IPS-18a (cell line): ENCODE data around the gene GLT6D1.

Source experiments
- H3K27ac ChIP-seq: one replicate; pipeline ENCODE4 v1.5.1; 2013; ENCODE audit warnings: low read length
- H3K27me3 ChIP-seq: one replicate; pipeline ENCODE4 v1.6.1; 2013; ENCODE audit warnings: mild to moderate bottlenecking, low read length; ENCODE audit not compliant: control insufficient read depth, insufficient read depth
- H3K36me3 ChIP-seq: one replicate; pipeline ENCODE4 v1.6.1; 2013; ENCODE audit warnings: low read depth, low read length; ENCODE audit not compliant: control insufficient read depth
- H3K4me1 ChIP-seq: one replicate; pipeline ENCODE4 v1.6.1; 2013; ENCODE audit warnings: low read depth, low read length; ENCODE audit not compliant: control insufficient read depth
- H3K4me3 ChIP-seq: one replicate; pipeline ENCODE4 v1.5.1; 2013; ENCODE audit warnings: low read length
- H3K9ac ChIP-seq: one replicate; pipeline ENCODE4 v1.6.1; 2013; ENCODE audit warnings: mild to moderate bottlenecking, low read length, moderate library complexity
- H3K9me3 ChIP-seq: one replicate; pipeline ENCODE4 v1.6.1; 2013; ENCODE audit warnings: low read depth, low read length; ENCODE audit not compliant: control insufficient read depth

GLT6D1 gene

DNA sequence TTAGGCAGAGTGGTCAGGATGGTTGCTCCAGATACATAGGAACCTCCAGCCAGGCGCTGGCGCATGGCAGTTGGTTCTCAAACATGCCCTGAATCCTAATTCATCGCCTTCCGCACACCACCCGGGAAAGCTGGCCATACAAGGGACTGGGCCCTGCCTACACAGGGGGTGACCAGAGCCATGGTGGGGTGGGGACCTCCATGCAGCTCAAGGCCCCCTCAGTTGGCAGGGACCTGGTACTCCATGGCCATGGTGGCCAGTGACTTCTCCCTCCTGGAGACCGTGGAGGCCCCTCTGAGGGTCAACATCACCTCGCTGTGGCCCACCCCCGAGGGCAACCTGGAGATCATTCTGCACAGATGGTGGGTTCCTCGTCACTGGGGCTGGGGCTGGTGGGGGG lies 51.0 kb downstream of the GLT6D1 start:
- Histone ChIP-seq H3K9me3 (no peaks in the 10 kb centered on the region), H3K27ac (no peak overlapping the region), H3K36me3 (no peaks in the 10 kb centered on the region), H3K4me3 (no peak overlapping the region), H3K4me1 (no peaks in the 10 kb centered on the region), H3K27me3 (no peaks in the 10 kb centered on the region), H3K9ac (no peak overlapping the region)

DNA sequence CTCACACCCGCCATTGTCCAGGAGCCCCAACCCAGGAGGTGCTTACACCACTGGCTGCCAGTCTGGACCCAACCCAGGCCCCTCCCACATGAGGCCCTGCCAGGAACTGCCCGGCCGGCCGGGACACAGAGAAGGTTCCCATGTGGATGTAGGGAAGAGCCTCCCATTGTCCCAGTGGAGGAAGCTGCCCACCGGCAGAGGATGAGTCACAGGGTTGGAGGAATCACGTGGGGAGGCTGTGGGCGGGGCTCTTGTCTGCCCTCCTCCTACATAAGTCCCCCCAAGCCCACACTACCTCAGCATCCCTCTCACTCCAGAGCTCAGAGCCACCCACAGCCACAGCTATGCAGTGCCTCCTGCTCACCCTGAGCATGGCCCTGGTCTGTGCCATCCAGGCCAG lies 51.7 kb downstream of the GLT6D1 start:
- H3K9me3 ChIP-seq = no peaks in the 10 kb centered on the region
- no peaks in the 10 kb centered on the region for H3K4me1 ChIP-seq
- no peak overlapping the region for H3K9ac ChIP-seq
- H3K36me3 ChIP-seq = no peaks in the 10 kb centered on the region
- H3K27me3 ChIP-seq = no peaks in the 10 kb centered on the region
- no peak overlapping the region for H3K27ac ChIP-seq
- no peak overlapping the region for H3K4me3 ChIP-seq

GRCh38 chr9:135586601-135587109 lies 52.7 kb downstream of the GLT6D1 start:
- Histone ChIP-seq H3K9ac (no peak overlapping the region), H3K27ac (no peak overlapping the region), H3K4me1 (no peaks in the 10 kb centered on the region), H3K27me3 (no peaks in the 10 kb centered on the region), H3K9me3 (no peaks in the 10 kb centered on the region), H3K36me3 (no peaks in the 10 kb centered on the region), H3K4me3 (no peak overlapping the region)

DNA sequence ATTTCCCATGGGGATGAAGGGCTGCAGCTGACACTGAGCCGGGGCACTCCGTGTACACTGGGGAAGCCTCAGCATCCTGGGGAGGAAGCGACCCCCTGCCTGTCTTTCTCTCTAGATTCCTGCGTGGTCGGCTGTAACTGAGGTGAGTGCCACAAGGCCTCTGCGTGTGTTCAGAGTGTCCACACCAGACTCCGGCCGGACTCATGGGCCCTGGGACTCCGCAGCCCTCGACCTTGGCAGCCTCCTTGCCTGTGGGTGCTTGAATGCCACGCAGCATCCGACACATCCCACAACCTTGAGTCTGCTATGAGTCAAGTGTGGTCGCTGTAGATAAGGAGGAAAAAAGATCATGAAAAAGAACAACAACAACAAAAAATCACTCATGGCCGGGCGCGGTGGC lies 54.4 kb downstream of the GLT6D1 start:
- Histone ChIP-seq H3K27me3 (no peaks in the 10 kb centered on the region), H3K36me3 (no peaks in the 10 kb centered on the region), H3K4me3 (no peak overlapping the region), H3K27ac (no peak overlapping the region), H3K4me1 (no peaks in the 10 kb centered on the region), H3K9me3 (no peaks in the 10 kb centered on the region), H3K9ac (no peak overlapping the region)

DNA sequence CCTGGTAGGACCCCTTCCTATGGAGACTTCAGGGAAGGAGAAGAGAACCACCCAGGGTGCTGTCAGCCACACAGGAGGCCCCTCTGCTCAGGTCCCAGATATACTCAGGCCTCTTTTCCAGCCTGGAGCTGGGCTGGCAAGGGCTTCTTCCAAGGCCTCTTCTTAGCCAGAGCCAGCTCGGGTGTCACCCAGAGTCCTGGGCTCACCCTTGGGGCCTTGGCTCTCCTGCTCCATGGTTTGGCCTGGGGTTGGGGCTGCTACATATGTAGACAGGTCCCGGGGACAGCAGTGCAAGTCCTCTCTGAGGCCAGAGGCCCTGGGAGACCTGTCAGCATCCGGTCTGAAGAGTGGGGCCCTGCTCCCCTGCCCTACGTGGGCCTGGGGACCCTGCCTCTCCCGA lies 55.0 kb downstream of the GLT6D1 start:
- H3K27me3 ChIP-seq = no peaks in the 10 kb centered on the region
- no peak overlapping the region for H3K9ac ChIP-seq
- no peaks in the 10 kb centered on the region for H3K36me3 ChIP-seq
- H3K4me1 ChIP-seq = no peaks in the 10 kb centered on the region
- H3K4me3 ChIP-seq = no peak overlapping the region
- no peaks in the 10 kb centered on the region for H3K9me3 ChIP-seq
- H3K27ac ChIP-seq = no peak overlapping the region

- no peaks in the 10 kb centered on the region for H3K9me3 ChIP-seq
- H3K27ac ChIP-seq = no peak overlapping the region
- H3K4me3 ChIP-seq = no peak overlapping the region
- H3K4me1 ChIP-seq = no peaks in the 10 kb centered on the region
- no peaks in the 10 kb centered on the region for H3K27me3 ChIP-seq
- no peak overlapping the region for H3K9ac ChIP-seq
- no peaks in the 10 kb centered on the region for H3K36me3 ChIP-seq
Measured at GRCh38 chr9:135583688-135584011, 55.7 kb downstream of the GLT6D1 start.

DNA sequence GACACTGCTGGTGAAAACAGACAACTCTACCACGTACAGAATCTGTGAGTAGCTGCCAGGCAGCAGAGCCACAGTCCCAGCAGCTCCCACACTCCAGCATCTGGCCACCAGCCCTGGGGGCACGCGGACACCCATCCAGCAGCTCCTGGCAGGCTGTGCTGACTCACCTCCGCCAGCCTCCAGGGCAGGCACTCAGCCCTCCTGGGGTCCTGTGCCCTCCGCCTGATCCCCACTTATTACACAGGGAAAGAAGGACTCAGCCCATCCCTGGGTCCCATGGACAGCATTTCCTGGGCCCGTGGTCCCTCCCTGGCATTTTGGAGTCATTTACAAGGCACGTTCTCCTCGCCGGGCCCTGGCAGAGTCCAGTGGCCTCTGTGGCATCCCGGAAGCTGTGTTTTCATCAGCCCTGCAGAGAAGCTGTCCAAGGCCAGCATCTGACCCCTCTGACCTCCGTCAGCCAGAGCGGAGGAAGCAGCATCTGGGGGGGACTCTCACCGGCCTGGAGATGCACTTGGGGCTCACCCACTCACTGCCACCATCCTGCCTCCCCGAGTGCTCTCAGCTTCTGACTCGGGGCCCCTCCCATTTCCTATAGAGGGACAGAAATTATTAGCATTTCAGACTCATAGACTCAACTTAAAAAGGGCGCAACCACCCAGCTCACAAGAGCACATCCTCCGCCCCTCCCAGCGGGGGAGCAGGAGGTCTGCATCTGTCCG lies 56.2 kb downstream of the GLT6D1 start:
- Histone ChIP-seq H3K36me3 (no peaks in the 10 kb centered on the region), H3K4me3 (no peak overlapping the region), H3K27ac (no peak overlapping the region), H3K9ac (no peak overlapping the region), H3K27me3 (no peaks in the 10 kb centered on the region), H3K4me1 (no peaks in the 10 kb centered on the region), H3K9me3 (no peaks in the 10 kb centered on the region)

DNA sequence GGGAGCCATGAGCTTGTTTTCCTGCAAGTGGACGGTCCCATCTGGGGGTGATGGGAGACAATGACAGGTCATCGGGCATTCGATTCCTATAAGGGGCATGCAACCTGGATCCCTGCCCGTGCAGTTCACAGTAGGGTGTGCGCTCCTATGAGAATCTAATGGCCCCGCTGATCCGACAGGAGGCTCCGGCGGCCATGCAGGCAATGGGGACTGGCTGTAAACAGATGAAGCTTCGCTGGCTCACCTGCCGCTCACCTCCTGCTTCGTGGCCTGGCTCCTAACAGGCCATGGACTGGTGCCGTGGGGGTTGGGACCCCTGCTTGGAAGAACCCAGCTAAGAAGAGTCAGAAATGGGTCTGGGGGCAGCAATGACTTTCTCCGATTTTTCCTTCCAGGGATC lies 56.8 kb downstream of the GLT6D1 start:
- Histone ChIP-seq H3K36me3 (no peaks in the 10 kb centered on the region), H3K27me3 (no peaks in the 10 kb centered on the region), H3K9me3 (no peaks in the 10 kb centered on the region), H3K4me1 (no peaks in the 10 kb centered on the region), H3K9ac (no peak overlapping the region), H3K4me3 (no peak overlapping the region), H3K27ac (no peak overlapping the region)

DNA sequence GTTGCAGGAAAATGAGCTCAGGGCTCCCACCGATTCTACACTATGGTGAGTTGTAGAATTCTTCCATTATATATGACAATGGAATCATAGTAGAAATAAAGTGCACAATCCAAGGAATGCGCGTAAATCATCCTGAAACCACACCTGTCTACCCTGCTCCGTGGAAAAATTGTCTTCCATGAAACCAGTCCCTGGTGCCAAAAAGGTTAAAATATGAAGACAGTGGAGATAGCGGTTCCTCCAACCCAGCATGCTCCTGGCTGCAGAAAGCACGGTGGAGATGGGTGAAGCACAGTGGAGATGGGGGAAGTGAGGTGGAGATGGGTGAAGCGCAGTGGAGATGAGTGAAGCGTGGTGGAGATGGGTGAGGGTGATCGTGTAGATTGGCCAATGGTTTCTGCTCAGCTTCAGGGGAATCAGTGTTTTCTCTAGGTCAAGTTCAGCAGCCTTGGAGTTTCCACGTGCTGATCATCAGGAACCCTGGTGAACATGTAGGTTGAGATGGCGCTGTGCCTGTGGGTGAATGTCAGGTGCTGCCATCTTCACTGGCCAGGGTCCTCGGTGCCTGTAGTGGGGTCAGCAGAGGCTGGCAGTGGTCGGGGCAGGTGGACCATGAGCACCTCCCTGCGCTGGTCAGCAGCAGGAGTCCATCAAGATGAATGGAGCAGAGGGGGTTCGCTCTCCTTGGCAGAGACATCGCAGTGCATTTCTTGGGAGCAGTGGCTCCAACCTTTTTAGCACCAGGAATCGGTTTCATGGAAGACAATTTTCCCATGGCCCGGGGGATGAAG lies 57.5 kb downstream of the GLT6D1 start:
- Histone ChIP-seq H3K27me3 (no peaks in the 10 kb centered on the region), H3K4me1 (no peaks in the 10 kb centered on the region), H3K9ac (no peak overlapping the region), H3K9me3 (no peaks in the 10 kb centered on the region), H3K4me3 (no peak overlapping the region), H3K36me3 (no peaks in the 10 kb centered on the region), H3K27ac (no peak overlapping the region)

DNA sequence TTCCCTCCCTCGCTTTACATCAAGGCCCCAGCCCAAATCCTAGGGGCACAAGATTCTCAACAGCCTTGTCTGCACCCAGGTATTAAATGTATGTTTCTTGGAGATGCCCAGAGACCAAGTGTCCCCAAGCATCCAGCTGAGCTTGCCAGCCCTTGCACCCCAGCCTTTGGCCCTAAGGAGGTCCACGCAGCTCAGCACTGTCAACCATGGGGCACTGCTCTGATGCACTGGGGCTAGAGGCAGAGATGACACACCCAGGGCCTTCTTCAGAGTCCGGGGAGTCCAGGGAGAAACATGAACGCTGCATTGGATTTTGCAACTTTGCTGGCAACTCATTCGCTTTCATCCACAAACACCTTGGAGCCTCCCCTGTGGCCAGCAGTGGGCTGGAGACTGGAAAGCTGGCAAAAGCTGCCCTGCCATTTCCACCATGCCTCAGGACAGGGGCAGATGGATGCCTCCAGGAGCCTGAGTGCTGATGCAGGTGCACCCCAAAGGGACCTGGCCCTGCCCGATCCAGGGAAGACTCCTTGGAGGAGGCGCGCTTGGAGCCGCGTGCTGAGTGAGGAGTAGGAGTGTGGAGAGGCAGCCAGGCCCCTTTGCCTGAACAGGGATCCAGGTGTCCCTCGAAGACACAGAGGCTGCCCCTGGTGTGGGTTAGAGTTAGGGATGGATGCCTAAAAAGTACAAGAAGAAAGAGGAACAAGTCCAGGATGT lies 58.5 kb downstream of the GLT6D1 start:
- H3K9ac ChIP-seq = no peak overlapping the region

GRCh38 chr9:135579889-135580660 lies 59.3 kb downstream of the GLT6D1 start:
- no peak overlapping the region for H3K9ac ChIP-seq
- no peak overlapping the region for H3K4me3 ChIP-seq
- H3K4me1 ChIP-seq = no peaks in the 10 kb centered on the region

More for the DNA sequence above, 58.5 kb downstream of the GLT6D1 start:
- Histone ChIP-seq H3K9me3 (no peaks in the 10 kb centered on the region), H3K4me1 (no peaks in the 10 kb centered on the region), H3K27ac (no peak overlapping the region), H3K27me3 (no peaks in the 10 kb centered on the region), H3K4me3 (no peak overlapping the region), H3K36me3 (no peaks in the 10 kb centered on the region)

More at GRCh38 chr9:135579889-135580660, 59.3 kb downstream of the GLT6D1 start:
- H3K36me3 ChIP-seq = no peaks in the 10 kb centered on the region
- H3K27ac ChIP-seq = no peak overlapping the region
- H3K27me3 ChIP-seq = no peaks in the 10 kb centered on the region
- H3K9me3 ChIP-seq = no peaks in the 10 kb centered on the region
